SU-DHL-6 (cell line): ENCODE results near the gene CCDC126.

Source experiments
- EZH2phosphoT487 ChIP-seq: fragments of 200-600 bp; sonication (generic), shearing (Covaris generic); conservative IDR thresholded peaks from 2 replicates; pipeline ENCODE4 v1.6.1; 2018; ENCODE audit warnings: mild to moderate bottlenecking, antibody characterized with exemption, low read length, moderate library complexity, mixed read lengths
- TF ChIP-seq, protein P1 (sequence below): fragments of 200-600 bp; sonication (generic); IDR thresholded peaks from one replicate; pipeline ENCODE4 v1.5.1; 2017; ENCODE audit warnings: antibody characterized with exemption, mild to moderate bottlenecking, low read length, moderate library complexity; ENCODE audit not compliant: insufficient read depth, poor library complexity, severe bottlenecking

GRCh38 chr7:23645822-23646221, 48.6 kb downstream of the CCDC126 start:
- TF ChIP-seq, protein P1, sequence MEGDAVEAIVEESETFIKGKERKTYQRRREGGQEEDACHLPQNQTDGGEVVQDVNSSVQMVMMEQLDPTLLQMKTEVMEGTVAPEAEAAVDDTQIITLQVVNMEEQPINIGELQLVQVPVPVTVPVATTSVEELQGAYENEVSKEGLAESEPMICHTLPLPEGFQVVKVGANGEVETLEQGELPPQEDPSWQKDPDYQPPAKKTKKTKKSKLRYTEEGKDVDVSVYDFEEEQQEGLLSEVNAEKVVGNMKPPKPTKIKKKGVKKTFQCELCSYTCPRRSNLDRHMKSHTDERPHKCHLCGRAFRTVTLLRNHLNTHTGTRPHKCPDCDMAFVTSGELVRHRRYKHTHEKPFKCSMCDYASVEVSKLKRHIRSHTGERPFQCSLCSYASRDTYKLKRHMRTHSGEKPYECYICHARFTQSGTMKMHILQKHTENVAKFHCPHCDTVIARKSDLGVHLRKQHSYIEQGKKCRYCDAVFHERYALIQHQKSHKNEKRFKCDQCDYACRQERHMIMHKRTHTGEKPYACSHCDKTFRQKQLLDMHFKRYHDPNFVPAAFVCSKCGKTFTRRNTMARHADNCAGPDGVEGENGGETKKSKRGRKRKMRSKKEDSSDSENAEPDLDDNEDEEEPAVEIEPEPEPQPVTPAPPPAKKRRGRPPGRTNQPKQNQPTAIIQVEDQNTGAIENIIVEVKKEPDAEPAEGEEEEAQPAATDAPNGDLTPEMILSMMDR, result no peak
- TF ChIP-seq EZH2phosphoT487, result no peak
